NT2/D1 (cell line): Measurements from ENCODE around the gene CYYR1.

Experiments used
- DNase-seq: peaks from one replicate; pipeline ENCODE4 v3.0.0-alpha.2; 2011; ENCODE audit warnings: low read depth, low spot score
- H3K27me3 ChIP-seq: 2 replicates; pipeline ENCODE4 v1.6.0; 2011; ENCODE audit warnings: mild to moderate bottlenecking; ENCODE audit not compliant: insufficient read length, insufficient read depth
- H3K36me3 ChIP-seq: 2 replicates; pipeline ENCODE4 v1.6.1; 2011; ENCODE audit warnings: mild to moderate bottlenecking, low read length, mixed read lengths; ENCODE audit not compliant: insufficient read depth, insufficient read length
- H3K4me1 ChIP-seq: 2 replicates; pipeline ENCODE4 v1.5.1; 2011; ENCODE audit not compliant: insufficient read depth, insufficient read length
- H3K4me3 ChIP-seq: 2 replicates; pipeline ENCODE4 v1.5.1; 2011; ENCODE audit warnings: low read depth; ENCODE audit not compliant: insufficient read length
- H3K9ac ChIP-seq: 2 replicates; pipeline ENCODE4 v1.6.0; 2011; ENCODE audit warnings: low read depth; ENCODE audit not compliant: insufficient read length
- H3K9me3 ChIP-seq: 2 replicates; pipeline ENCODE4 v1.5.1; 2011; ENCODE audit warnings: mild to moderate bottlenecking, low read length; ENCODE audit not compliant: insufficient read depth
- SUZ12 ChIP-seq: IDR thresholded peaks from 2 replicates; pipeline ENCODE4 v1.6.1; 2011; ENCODE audit not compliant: insufficient read length, insufficient read depth; ENCODE audit errors: extremely low read depth
- YY1 ChIP-seq: IDR thresholded peaks from 2 replicates; pipeline ENCODE4 v1.6.1; 2011; ENCODE audit not compliant: insufficient read length, insufficient read depth
- ZNF274 ChIP-seq: IDR thresholded peaks from 2 replicates; pipeline ENCODE4 v1.6.1; 2011; ENCODE audit warnings: mild to moderate bottlenecking, low read depth, low read length

The CYYR1 gene

GRCh38 chr21:26550326-26550725 lies 22.8 kb downstream of the CYYR1 start:
- DNase-seq, result no peak
- Histone ChIP-seq H3K9me3 (no peaks in the 10 kb centered on the region), H3K36me3 (no peaks in the 10 kb centered on the region), H3K9ac (no peak overlapping the region), H3K4me3 (no peak overlapping the region), H3K4me1 (no peaks in the 10 kb centered on the region), H3K27me3 (no peaks in the 10 kb centered on the region)
- no peak for TF ChIP-seq ZNF274
- TF ChIP-seq YY1, result no peak
- TF ChIP-seq SUZ12, result no peak

- no peaks in the 10 kb centered on the region for H3K4me1 ChIP-seq
These were observed 26.5 kb downstream of the CYYR1 start for GRCh38 chr21:26546446-26547097.

GRCh38 chr21:26544201-26544775 lies 28.8 kb downstream of the CYYR1 start:
- Histone ChIP-seq H3K9ac (no peak overlapping the region), H3K27me3 (no peaks in the 10 kb centered on the region), H3K9me3 (no peaks in the 10 kb centered on the region), H3K4me3 (no peak overlapping the region), H3K4me1 (no peaks in the 10 kb centered on the region), H3K36me3 (no peaks in the 10 kb centered on the region)
- no peak for DNase-seq
- TF ChIP-seq YY1 (no peak), SUZ12 (no peak), ZNF274 (no peak)

More at GRCh38 chr21:26546446-26547097, 26.5 kb downstream of the CYYR1 start:
- H3K27me3 ChIP-seq, result no peaks in the 10 kb centered on the region
- H3K9me3 ChIP-seq, result no peaks in the 10 kb centered on the region
- DNase-seq, result no peak
- H3K9ac ChIP-seq, result no peak overlapping the region
- H3K36me3 ChIP-seq, result no peaks in the 10 kb centered on the region
- TF ChIP-seq YY1 (no peak), ZNF274 (no peak), SUZ12 (no peak)
- no peak overlapping the region for H3K4me3 ChIP-seq

GRCh38 chr21:26540651-26541050 lies 32.4 kb downstream of the CYYR1 start:
- H3K9ac ChIP-seq, result no peak overlapping the region
- DNase-seq, result no peak
- no peaks in the 10 kb centered on the region for H3K36me3 ChIP-seq
- TF ChIP-seq ZNF274, result no peak
- no peak for TF ChIP-seq SUZ12
- TF ChIP-seq YY1, result no peak
- H3K4me3 ChIP-seq, result no peak overlapping the region
- no peaks in the 10 kb centered on the region for H3K4me1 ChIP-seq
- no peaks in the 10 kb centered on the region for H3K9me3 ChIP-seq
- no peaks in the 10 kb centered on the region for H3K27me3 ChIP-seq

- Histone ChIP-seq H3K36me3 (no peaks in the 10 kb centered on the region), H3K4me1 (no peaks in the 10 kb centered on the region), H3K27me3 (no peaks in the 10 kb centered on the region), H3K9ac (no peak overlapping the region), H3K9me3 (no peaks in the 10 kb centered on the region), H3K4me3 (no peak overlapping the region)
- no peak for DNase-seq
- TF ChIP-seq ZNF274 (no peak), YY1 (no peak), SUZ12 (no peak)
These were observed 33.5 kb downstream of the CYYR1 start for GRCh38 chr21:26539566-26539965.

GRCh38 chr21:26534517-26534916 lies 38.6 kb downstream of the CYYR1 start:
- H3K4me3 ChIP-seq, result no peak overlapping the region

GRCh38 chr21:26532208-26532607 lies 40.9 kb downstream of the CYYR1 start:
- H3K27me3 ChIP-seq, result no peaks in the 10 kb centered on the region
- H3K9me3 ChIP-seq, result no peaks in the 10 kb centered on the region
- H3K9ac ChIP-seq, result no peak overlapping the region
- H3K4me3 ChIP-seq, result no peak overlapping the region
- no peak for DNase-seq
- H3K36me3 ChIP-seq, result no peaks in the 10 kb centered on the region
- H3K4me1 ChIP-seq, result no peaks in the 10 kb centered on the region
- no peak for TF ChIP-seq YY1
- no peak for TF ChIP-seq ZNF274
- TF ChIP-seq SUZ12, result no peak

More at GRCh38 chr21:26534517-26534916, 38.6 kb downstream of the CYYR1 start:
- H3K9me3 ChIP-seq, result no peaks in the 10 kb centered on the region
- no peaks in the 10 kb centered on the region for H3K27me3 ChIP-seq
- no peak overlapping the region for H3K9ac ChIP-seq
- no peaks in the 10 kb centered on the region for H3K36me3 ChIP-seq
- no peak for TF ChIP-seq SUZ12
- no peak for DNase-seq
- H3K4me1 ChIP-seq, result no peaks in the 10 kb centered on the region
